ENCODE measurements around the gene ZNF90. TPM values are rescaled to one million over a fixed set of nuclear protein-coding genes. Genes with fewer than 3 reads are reported as not detected.
A peak's percentile ranks its signal among the peaks of the same experiment; 100 is the strongest.

Gene ZNF90
- total RNA-seq (2014; rRNA removed) (not detected in 2 replicates), Bru-seq, nascent RNA (not detected), BruChase-seq, experiment 1, labeled RNA remaining after a 6-hour chase (percentile 2 among the genes with signal in this experiment), BruChase-seq, experiment 2, labeled RNA remaining after a 2-hour chase (percentile 4 among the genes with signal in this experiment)
- long read RNA-seq, result 0 reads

DNA sequence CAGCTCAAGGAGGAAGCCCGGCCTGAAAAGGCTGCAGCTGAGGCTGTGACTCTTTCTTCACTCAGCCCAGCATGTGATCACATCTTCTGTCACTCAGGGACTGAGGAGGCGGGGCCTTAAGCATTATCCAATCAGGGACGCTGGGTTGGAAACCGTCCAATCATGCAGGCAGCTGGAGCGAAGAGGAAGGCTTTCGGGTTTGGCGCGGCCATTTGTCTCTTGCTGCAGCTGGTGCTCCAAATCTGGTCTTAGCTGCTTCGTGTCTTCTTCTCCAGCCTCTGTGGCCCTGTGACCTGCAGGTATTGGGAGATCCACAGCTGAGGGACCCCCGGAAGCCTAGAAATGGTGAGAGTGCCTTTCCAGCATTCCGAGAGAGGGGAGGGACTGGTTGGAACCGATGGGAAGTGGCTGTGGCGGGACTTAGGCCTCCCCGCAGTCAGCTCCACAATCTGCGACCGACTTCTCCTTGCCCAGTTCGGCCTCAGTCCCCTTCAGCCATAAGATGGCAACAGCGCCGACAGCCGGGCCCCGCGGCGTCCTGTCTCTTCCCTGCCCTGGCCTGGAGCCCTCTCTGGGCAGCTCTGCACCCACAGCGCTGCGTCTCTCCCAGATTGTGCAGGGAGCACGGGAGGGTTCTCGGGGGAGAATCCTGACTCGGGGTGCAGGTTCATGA, at the start of gene ZNF90:
ZNF90 (plus strand) TSS at position 210 of the 673 bp plus-strand sequence; CDS start at position 343, 133 bp downstream.
- H2AFZ ChIP-seq (ENCODE audit: low read length), result no peak within 1 kb of the TSS
- peaks cover 18% of the 10 kb centered on the region; the same call in 1 of the 2 replicates for H3K9me3 ChIP-seq (ENCODE audit: low read length)
- H4K20me1 ChIP-seq (ENCODE audit: low read length), result no peaks in the 10 kb centered on the region
- H3K79me2 ChIP-seq (ENCODE audit: low read length), result no peaks in the 10 kb centered on the region
- no peak for TF ChIP-seq EZH2phosphoT487 (IDR thresholded peaks at IDR 0.05; ENCODE audit: borderline replicate concordance, low read length)
- TF ChIP-seq, protein P1, sequence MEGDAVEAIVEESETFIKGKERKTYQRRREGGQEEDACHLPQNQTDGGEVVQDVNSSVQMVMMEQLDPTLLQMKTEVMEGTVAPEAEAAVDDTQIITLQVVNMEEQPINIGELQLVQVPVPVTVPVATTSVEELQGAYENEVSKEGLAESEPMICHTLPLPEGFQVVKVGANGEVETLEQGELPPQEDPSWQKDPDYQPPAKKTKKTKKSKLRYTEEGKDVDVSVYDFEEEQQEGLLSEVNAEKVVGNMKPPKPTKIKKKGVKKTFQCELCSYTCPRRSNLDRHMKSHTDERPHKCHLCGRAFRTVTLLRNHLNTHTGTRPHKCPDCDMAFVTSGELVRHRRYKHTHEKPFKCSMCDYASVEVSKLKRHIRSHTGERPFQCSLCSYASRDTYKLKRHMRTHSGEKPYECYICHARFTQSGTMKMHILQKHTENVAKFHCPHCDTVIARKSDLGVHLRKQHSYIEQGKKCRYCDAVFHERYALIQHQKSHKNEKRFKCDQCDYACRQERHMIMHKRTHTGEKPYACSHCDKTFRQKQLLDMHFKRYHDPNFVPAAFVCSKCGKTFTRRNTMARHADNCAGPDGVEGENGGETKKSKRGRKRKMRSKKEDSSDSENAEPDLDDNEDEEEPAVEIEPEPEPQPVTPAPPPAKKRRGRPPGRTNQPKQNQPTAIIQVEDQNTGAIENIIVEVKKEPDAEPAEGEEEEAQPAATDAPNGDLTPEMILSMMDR (conservative IDR thresholded peaks at IDR 0.05; ENCODE audit: low read depth, low read length), result no peak
- no peak for TF ChIP-seq EZH2 (IDR thresholded peaks at IDR 0.05; ENCODE audit: low read length, unreplicated experiment)
- DNase-seq, result no peak
- no peak for ATAC-seq
- no peaks in the 10 kb centered on the region for H3K4me1 ChIP-seq (ENCODE audit: insufficient read depth, low read length)
- POLR2A ChIA-PET (ENCODE audit: unreplicated experiment), result no interaction called here
- CTCF ChIA-PET, result no interaction called here
- no TSS peak for BruUV-seq (replicated peaks)
- H3K9me2 ChIP-seq (replicated peaks; ENCODE audit: low read length), result no peaks in the 10 kb centered on the region
- no peaks in the 10 kb centered on the region for H3K27me3 ChIP-seq (ENCODE audit: low read length)
- no peak within 1 kb of the TSS for H3K4me2 ChIP-seq (ENCODE audit: low read length)
- no peaks in the 10 kb centered on the region for H3K36me3 ChIP-seq (ENCODE audit: low read depth, low read length)
- intact Hi-C loops (cut with micrococcal nuclease), result no loop called here
- H3K9ac ChIP-seq (ENCODE audit: low read length), result no peak within 1 kb of the TSS
- no peaks in the 10 kb centered on the region for H3F3A ChIP-seq (ENCODE audit: low read length, unreplicated experiment)
- no peak within 1 kb of the TSS for H3K4me3 ChIP-seq (ENCODE audit: low read length)
- H3K27ac ChIP-seq (ENCODE audit: low read length), result no peak within 1 kb of the TSS

DNA sequence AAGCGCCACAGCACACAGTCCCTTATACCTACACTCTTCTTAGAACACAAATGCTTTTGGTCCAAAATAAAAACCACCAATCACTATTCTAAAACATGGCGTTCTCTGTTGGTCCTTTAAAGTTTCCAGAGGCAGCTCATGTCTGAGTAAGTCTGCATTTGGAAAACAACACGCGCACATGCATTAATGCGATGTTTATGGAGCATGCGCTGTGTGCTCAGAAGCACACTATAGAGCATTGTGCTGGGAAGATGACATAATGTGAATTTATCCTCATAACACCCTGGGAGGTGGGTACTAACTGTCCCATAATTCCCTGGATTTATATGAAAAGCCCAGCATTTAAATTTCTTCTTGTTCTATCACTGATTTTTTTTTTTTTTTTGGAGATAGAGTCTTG, 49.2 kb upstream of the ZNF90 start:
- DNase-seq, result no peak
- no peak overlapping the region for H3K4me3 ChIP-seq (ENCODE audit: low read length)
- no TSS peak for BruUV-seq (replicated peaks)
- H3K4me2 ChIP-seq (ENCODE audit: low read length), result no peak overlapping the region
- H3K27ac ChIP-seq (ENCODE audit: low read length), result no peak overlapping the region
- no peaks in the 10 kb centered on the region for H3K9me2 ChIP-seq (replicated peaks; ENCODE audit: low read length)
- H3K36me3 ChIP-seq (ENCODE audit: low read depth, low read length), result peaks cover 7% of the 10 kb centered on the region; the same call in 1 of the 2 replicates
- no peak overlapping the region for H3K9ac ChIP-seq (ENCODE audit: low read length)
- H2AFZ ChIP-seq (ENCODE audit: low read length), result no peak overlapping the region
- peaks cover 5% of the 10 kb centered on the region for H3K9me3 ChIP-seq (ENCODE audit: low read length)
- ChIA-PET POLR2A (ENCODE audit: unreplicated experiment) (no interaction called here), CTCF (no interaction called here)
- H3K79me2 ChIP-seq (ENCODE audit: low read length), result no peaks in the 10 kb centered on the region
- no peaks in the 10 kb centered on the region for H3K27me3 ChIP-seq (ENCODE audit: low read length)
- no peaks in the 10 kb centered on the region for H3K4me1 ChIP-seq (ENCODE audit: insufficient read depth, low read length)
- H4K20me1 ChIP-seq (ENCODE audit: low read length), result no peaks in the 10 kb centered on the region
- no peaks in the 10 kb centered on the region for H3F3A ChIP-seq (ENCODE audit: low read length, unreplicated experiment)
- TF ChIP-seq, protein P1 (conservative IDR thresholded peaks at IDR 0.05; ENCODE audit: low read depth, low read length), result no peak
- TF ChIP-seq EZH2phosphoT487 (IDR thresholded peaks at IDR 0.05; ENCODE audit: borderline replicate concordance, low read length) (no peak), EZH2 (IDR thresholded peaks at IDR 0.05; ENCODE audit: low read length, unreplicated experiment) (no peak)
- ATAC-seq, result no peak
- intact Hi-C loops (cut with micrococcal nuclease), result no loop called here

DNA sequence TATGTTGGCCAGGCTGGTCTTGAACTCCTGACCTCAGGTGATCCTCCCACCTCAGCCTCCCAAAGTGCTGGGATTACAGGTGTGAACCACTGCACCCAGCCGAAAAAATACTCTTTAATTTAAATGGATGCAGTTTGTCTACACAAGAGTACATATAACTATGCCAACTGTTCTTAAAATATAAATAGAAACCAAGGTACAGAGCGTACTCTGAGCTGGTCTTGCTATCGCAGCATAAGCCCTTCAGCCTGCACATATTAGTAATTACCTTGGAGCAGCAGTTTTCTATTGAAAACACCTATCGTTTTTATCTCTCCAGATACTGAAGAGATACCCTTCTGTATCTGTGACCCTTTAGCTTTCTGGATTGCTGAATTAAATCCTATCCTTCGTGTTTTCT, 41.9 kb upstream of the ZNF90 start:
- no TSS peak for BruUV-seq (replicated peaks)
- ChIA-PET POLR2A (ENCODE audit: unreplicated experiment) (no interaction called here), CTCF (no interaction called here)
- no peaks in the 10 kb centered on the region for H3K27me3 ChIP-seq (ENCODE audit: low read length)
- H3K36me3 ChIP-seq (ENCODE audit: low read depth, low read length), result no peaks in the 10 kb centered on the region
- ATAC-seq, result no peak
- no peak overlapping the region for H3K4me2 ChIP-seq (ENCODE audit: low read length)
- no peaks in the 10 kb centered on the region for H3F3A ChIP-seq (ENCODE audit: low read length, unreplicated experiment)
- H4K20me1 ChIP-seq (ENCODE audit: low read length), result no peaks in the 10 kb centered on the region
- TF ChIP-seq EZH2 (IDR thresholded peaks at IDR 0.05; ENCODE audit: low read length, unreplicated experiment) (no peak), EZH2phosphoT487 (IDR thresholded peaks at IDR 0.05; ENCODE audit: borderline replicate concordance, low read length) (no peak)
- TF ChIP-seq, protein P1 (conservative IDR thresholded peaks at IDR 0.05; ENCODE audit: low read depth, low read length), result no peak
- no peak overlapping the region for H3K4me3 ChIP-seq (ENCODE audit: low read length)
- H3K9me3 ChIP-seq (ENCODE audit: low read length), result 0 out of 2 replicates have a peak, but pooled peaks cover 5% of the 10 kb centered on the region
- DNase-seq, result no peak
- no peak overlapping the region for H3K27ac ChIP-seq (ENCODE audit: low read length)
- H2AFZ ChIP-seq (ENCODE audit: low read length), result no peak overlapping the region
- no peak overlapping the region for H3K9ac ChIP-seq (ENCODE audit: low read length)
- H3K9me2 ChIP-seq (replicated peaks; ENCODE audit: low read length), result no peaks in the 10 kb centered on the region
- H3K4me1 ChIP-seq (ENCODE audit: insufficient read depth, low read length), result no peaks in the 10 kb centered on the region
- intact Hi-C loops (cut with micrococcal nuclease), result no loop called here
- no peaks in the 10 kb centered on the region for H3K79me2 ChIP-seq (ENCODE audit: low read length)
